Measurements from ENCODE around the gene IREB2. TPM values are rescaled to one million over a fixed set of nuclear protein-coding genes. Genes with fewer than 3 reads are reported as not detected.

Gene IREB2
- polyA plus RNA-seq, 1 of the 3 experiments (the other 2 are of a cell fraction): 9.5 TPM

DNA sequence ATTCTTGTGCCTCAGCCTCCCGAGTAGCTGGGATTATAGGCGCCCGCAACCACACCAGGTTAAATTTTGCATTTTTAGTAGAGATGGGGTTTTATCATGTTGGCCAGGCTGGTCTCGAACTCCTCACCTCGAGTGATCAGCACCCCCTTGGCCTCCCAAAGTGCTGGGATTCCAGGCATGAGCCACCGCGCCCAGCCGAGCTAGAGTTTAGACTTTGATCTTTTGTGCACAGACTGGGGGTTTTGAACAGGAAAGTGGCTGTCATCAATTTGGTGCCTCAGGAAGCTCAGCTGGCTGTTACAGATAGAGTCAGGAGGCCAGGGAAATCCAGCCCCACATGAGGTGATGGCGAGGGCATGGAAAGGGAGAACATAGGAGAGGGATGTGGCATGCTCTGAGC is 19.3 kb upstream of the IREB2 start:
- Histone ChIP-seq H3K27ac (ENCODE audit: low read depth in 2 of 2, low read length in 1 of 2) (no peak overlapping the region), H3K9ac (no peak overlapping the region), H3K4me3 (ENCODE audit: low read depth in 2 of 2, low read length in 1 of 2) (no peak overlapping the region), H2AFZ (ENCODE audit: low read depth) (no peak overlapping the region), H3K36me3 (replicated peaks in 1 of 2; ENCODE audit: control insufficient read depth in 1 of 2, insufficient read depth in 2 of 2, low read length in 1 of 2) (no peaks in the 10 kb centered on the region), H3K4me2 (no peak overlapping the region), H3F3A (replicated peaks; ENCODE audit: insufficient read depth) (no peaks in the 10 kb centered on the region), H3K4me1 (ENCODE audit: control insufficient read depth in 1 of 2, insufficient read depth in 2 of 2, low read depth in 1 of 2, low read length in 1 of 2) (peaks cover 0 to 19% of the 10 kb centered on the region in 2 experiments; a peak in 1 of 4 replicates), H3K9me3 (no peaks in the 10 kb centered on the region), H3K79me2 (ENCODE audit: insufficient read depth) (no peaks in the 10 kb centered on the region), H4K20me1 (ENCODE audit: insufficient read depth) (no peaks in the 10 kb centered on the region), H3K27me3 (ENCODE audit: insufficient read depth) (no peaks in the 10 kb centered on the region), H3K9me2 (no peaks in the 10 kb centered on the region)
- ChIA-PET CTCF (interaction anchor here (0.9 to 33.6 kb wide), 5 partner anchors 9 to 333 kb away, joined by 3 to 772 read pairs (median 5); partner anchors contain the start of gene SKIC8), POLR2A (no interaction called here)
- no peak for DNase-seq
- TF ChIP-seq RAD21 (IDR thresholded peaks at IDR 0.05; ENCODE audit: low read length): no peak
- 69% methylated on average over 6 of the region's 9 CpGs for WGBS (ENCODE audit: low lambda C conversion rate)

DNA sequence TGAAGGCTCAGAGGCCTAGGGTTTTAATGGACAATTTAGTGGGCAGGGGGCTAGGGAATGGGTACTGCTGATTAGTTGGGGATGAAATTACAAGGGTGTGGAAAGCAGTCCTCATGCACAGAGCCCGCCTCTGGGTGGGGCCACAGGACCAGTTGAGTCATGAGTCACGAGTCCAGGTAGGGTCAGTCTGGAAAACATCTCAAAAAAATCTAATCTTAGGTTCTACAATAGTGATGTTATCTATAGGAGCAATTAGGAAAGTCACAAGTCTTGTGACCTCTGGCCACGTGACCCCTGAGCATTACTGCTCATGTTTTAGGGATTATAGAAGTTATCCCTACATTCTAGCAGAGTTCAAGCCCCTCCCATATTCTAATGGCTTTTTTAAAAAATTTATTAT is 18.6 kb upstream of the IREB2 start:
- no peak for DNase-seq
- POLR2A ChIA-PET: no interaction called here
- CTCF ChIA-PET: interaction anchor here (1.5 to 33.6 kb wide), 2 partner anchors 106 to 332 kb away, joined by 5 to 772 read pairs; partner anchors contain the start of gene SKIC8

More for the DNA sequence above, 18.6 kb upstream of the IREB2 start:
- 70% methylated on average over 3 of the region's 3 CpGs for WGBS (ENCODE audit: low lambda C conversion rate)
- Histone ChIP-seq H3K9me2 (no peaks in the 10 kb centered on the region), H3K27ac (ENCODE audit: low read depth in 2 of 2, low read length in 1 of 2) (no peak overlapping the region), H3K9me3 (no peaks in the 10 kb centered on the region), H3K4me1 (ENCODE audit: control insufficient read depth in 1 of 2, insufficient read depth in 2 of 2, low read depth in 1 of 2, low read length in 1 of 2) (peaks cover 0 to 19% of the 10 kb centered on the region in 2 experiments; a peak in 1 of 4 replicates), H3K9ac (no peak overlapping the region), H3K27me3 (ENCODE audit: insufficient read depth) (no peaks in the 10 kb centered on the region), H3K79me2 (ENCODE audit: insufficient read depth) (no peaks in the 10 kb centered on the region), H3F3A (replicated peaks; ENCODE audit: insufficient read depth) (no peaks in the 10 kb centered on the region), H3K4me3 (ENCODE audit: low read depth in 2 of 2, low read length in 1 of 2) (no peak overlapping the region), H3K36me3 (replicated peaks in 1 of 2; ENCODE audit: control insufficient read depth in 1 of 2, insufficient read depth in 2 of 2, low read length in 1 of 2) (no peaks in the 10 kb centered on the region), H4K20me1 (ENCODE audit: insufficient read depth) (no peaks in the 10 kb centered on the region), H2AFZ (ENCODE audit: low read depth) (no peak overlapping the region), H3K4me2 (no peak overlapping the region)
- no peak for TF ChIP-seq YY1 (IDR thresholded peaks at IDR 0.05; ENCODE audit: low read depth)
- TF ChIP-seq EZH2phosphoT487 (IDR thresholded peaks at IDR 0.05; ENCODE audit: borderline replicate concordance, low read depth): no peak
- no peak for TF ChIP-seq TEAD4 (IDR thresholded peaks at IDR 0.05; ENCODE audit: borderline replicate concordance, insufficient read depth)
- no peak for TF ChIP-seq RCOR1 (IDR thresholded peaks at IDR 0.05; ENCODE audit: low read length)
- no peak for TF ChIP-seq REST (IDR thresholded peaks at IDR 0.05; ENCODE audit: low read depth, low read length)
- no peak for TF ChIP-seq MEF2A (IDR thresholded peaks at IDR 0.05; ENCODE audit: borderline replicate concordance, low read depth)
- TF ChIP-seq RFX5 (IDR thresholded peaks at IDR 0.05; ENCODE audit: low read length): no peak
- TF ChIP-seq SMC3 (IDR thresholded peaks at IDR 0.05; ENCODE audit: low read depth, low read length): no peak
- TF ChIP-seq, protein P1, sequence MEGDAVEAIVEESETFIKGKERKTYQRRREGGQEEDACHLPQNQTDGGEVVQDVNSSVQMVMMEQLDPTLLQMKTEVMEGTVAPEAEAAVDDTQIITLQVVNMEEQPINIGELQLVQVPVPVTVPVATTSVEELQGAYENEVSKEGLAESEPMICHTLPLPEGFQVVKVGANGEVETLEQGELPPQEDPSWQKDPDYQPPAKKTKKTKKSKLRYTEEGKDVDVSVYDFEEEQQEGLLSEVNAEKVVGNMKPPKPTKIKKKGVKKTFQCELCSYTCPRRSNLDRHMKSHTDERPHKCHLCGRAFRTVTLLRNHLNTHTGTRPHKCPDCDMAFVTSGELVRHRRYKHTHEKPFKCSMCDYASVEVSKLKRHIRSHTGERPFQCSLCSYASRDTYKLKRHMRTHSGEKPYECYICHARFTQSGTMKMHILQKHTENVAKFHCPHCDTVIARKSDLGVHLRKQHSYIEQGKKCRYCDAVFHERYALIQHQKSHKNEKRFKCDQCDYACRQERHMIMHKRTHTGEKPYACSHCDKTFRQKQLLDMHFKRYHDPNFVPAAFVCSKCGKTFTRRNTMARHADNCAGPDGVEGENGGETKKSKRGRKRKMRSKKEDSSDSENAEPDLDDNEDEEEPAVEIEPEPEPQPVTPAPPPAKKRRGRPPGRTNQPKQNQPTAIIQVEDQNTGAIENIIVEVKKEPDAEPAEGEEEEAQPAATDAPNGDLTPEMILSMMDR (IDR thresholded peaks at IDR 0.05): no peak

Measured in SK-N-SH (cell line).